ENCODE data around the gene OR2A2.
"Not testable (repeated sequence)": the region's sequence is repeated elsewhere in the genome, so short reads cannot be mapped to it uniquely, and the experiment has no call there.

Gene OR2A2

DNA sequence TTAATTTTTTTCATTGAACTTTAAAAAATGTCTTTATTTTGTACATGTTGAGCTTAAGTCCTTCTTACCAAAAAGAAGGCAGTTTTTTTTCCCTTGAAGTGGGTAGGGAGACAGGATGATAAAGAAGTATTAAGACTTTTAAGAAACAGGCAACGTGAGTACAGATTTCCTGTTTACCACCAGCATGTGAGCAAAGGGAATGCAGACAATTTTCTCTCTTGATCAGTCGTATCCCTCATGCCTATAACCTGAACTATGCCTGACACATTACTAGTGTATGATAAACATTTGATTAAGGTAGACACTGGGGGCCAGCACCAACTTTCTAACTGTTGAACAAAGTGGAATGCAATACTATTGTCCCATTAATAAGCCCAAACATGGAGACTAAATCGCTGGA, 8.8 kb upstream of the OR2A2 start:
- H3K4me2 ChIP-seq, result no peak overlapping the region
- H3K9ac ChIP-seq, result no peak overlapping the region
- no peak for TF ChIP-seq Cebpa-rat (IDR thresholded peaks at IDR 0.05)
- H3K36me3 ChIP-seq, result no peaks in the 10 kb centered on the region
- H3K4me3 ChIP-seq, result no peak overlapping the region
- H4K20me1 ChIP-seq, result no peaks in the 10 kb centered on the region
- H3K9me3 ChIP-seq, result no peaks in the 10 kb centered on the region
- H3K4me1 ChIP-seq, result peaks cover 2% of the 10 kb centered on the region; the same call in 1 of the 2 replicates
- H3K27ac ChIP-seq, result no peak overlapping the region
- H3K27me3 ChIP-seq, result no peaks in the 10 kb centered on the region

GRCh38 chr7:144102041-144102440, 7.3 kb upstream of the OR2A2 start:
- Histone ChIP-seq H3K4me2 (no peak overlapping the region), H3K27me3 (no peaks in the 10 kb centered on the region), H3K36me3 (no peaks in the 10 kb centered on the region), H4K20me1 (no peaks in the 10 kb centered on the region), H3K27ac (no peak overlapping the region), H3K4me3 (no peak overlapping the region), H3K9me3 (no peaks in the 10 kb centered on the region), H3K9ac (no peak overlapping the region), H3K4me1 (peaks cover 5% of the 10 kb centered on the region; the same call in 1 of the 2 replicates)
- TF ChIP-seq Cebpa-rat (IDR thresholded peaks at IDR 0.05), result no peak

DNA sequence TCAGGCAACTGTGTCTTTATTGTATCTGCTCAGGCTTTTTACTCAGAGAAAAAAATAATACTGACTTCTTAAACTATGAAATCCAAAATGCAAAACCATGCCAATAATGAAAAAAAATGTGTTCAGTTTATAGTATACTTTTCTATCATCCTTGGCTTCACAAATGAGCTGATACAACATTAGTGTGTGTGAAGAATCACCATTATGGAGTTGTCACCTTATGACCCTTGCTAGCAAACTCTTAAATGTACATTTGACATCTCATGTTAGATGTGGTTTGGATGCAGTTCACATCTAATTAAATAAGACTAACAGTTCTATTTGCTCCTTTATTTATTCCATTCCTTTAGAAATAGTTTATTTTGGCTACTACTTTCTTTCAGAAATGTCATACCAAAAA, 4.2 kb upstream of the OR2A2 start:
- H3K4me3 ChIP-seq, result no peak overlapping the region
- no peaks in the 10 kb centered on the region for H4K20me1 ChIP-seq
- no peaks in the 10 kb centered on the region for H3K36me3 ChIP-seq
- H3K4me1 ChIP-seq, result peaks cover 5% of the 10 kb centered on the region; the same call in 1 of the 2 replicates
- no peaks in the 10 kb centered on the region for H3K9me3 ChIP-seq
- TF ChIP-seq Cebpa-rat (IDR thresholded peaks at IDR 0.05), result no peak
- H3K27ac ChIP-seq, result no peak overlapping the region
- no peak overlapping the region for H3K9ac ChIP-seq
- no peak overlapping the region for H3K4me2 ChIP-seq
- no peaks in the 10 kb centered on the region for H3K27me3 ChIP-seq

DNA sequence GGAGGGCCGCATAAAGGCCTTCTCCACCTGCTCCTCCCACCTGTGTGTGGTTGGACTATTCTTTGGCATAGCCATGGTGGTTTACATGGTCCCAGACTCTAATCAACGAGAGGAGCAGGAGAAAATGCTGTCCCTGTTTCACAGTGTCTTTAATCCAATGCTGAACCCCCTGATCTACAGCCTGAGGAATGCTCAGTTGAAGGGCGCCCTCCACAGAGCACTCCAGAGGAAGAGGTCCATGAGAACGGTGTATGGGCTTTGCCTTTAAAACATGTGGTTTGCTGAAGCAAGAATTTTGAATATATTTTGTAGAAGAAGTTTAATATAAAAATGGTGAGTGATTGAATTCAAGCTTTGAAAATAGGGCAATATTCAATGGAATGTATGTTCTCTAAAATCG, 889 bp downstream of the OR2A2 start:
- H3K4me1 ChIP-seq, result peaks cover 5% of the 10 kb centered on the region; the same call in 1 of the 2 replicates
- H3K9ac ChIP-seq, result no peak overlapping the region
- H3K9me3 ChIP-seq, result no peaks in the 10 kb centered on the region
- no peak overlapping the region for H3K27ac ChIP-seq
- H3K27me3 ChIP-seq, result no peaks in the 10 kb centered on the region
- H3K4me3 ChIP-seq, result no peak overlapping the region
- no peak overlapping the region for H3K4me2 ChIP-seq
- no peak for TF ChIP-seq Cebpa-rat (IDR thresholded peaks at IDR 0.05)
- H4K20me1 ChIP-seq, result no peaks in the 10 kb centered on the region
- H3K36me3 ChIP-seq, result no peaks in the 10 kb centered on the region

GRCh38 chr7:144113651-144114050, 4.3 kb downstream of the OR2A2 start:
- no peak overlapping the region for H3K4me3 ChIP-seq
- no peaks in the 10 kb centered on the region for H3K4me1 ChIP-seq
- H3K4me2 ChIP-seq, result no peak overlapping the region
- no peaks in the 10 kb centered on the region for H4K20me1 ChIP-seq
- no peaks in the 10 kb centered on the region for H3K27me3 ChIP-seq
- H3K9ac ChIP-seq, result no peak overlapping the region
- no peaks in the 10 kb centered on the region for H3K36me3 ChIP-seq
- TF ChIP-seq Cebpa-rat (IDR thresholded peaks at IDR 0.05), result no peak
- no peak overlapping the region for H3K27ac ChIP-seq
- no peaks in the 10 kb centered on the region for H3K9me3 ChIP-seq

GRCh38 chr7:144118341-144118740, 9.0 kb downstream of the OR2A2 start:
- Histone ChIP-seq H3K9ac (no peak overlapping the region), H3K27ac (no peak overlapping the region), H3K4me1 (no peaks in the 10 kb centered on the region), H3K9me3 (no peaks in the 10 kb centered on the region), H3K36me3 (no peaks in the 10 kb centered on the region), H3K27me3 (no peaks in the 10 kb centered on the region), H3K4me2 (no peak overlapping the region), H4K20me1 (no peaks in the 10 kb centered on the region), H3K4me3 (no peak overlapping the region)
- no peak for TF ChIP-seq Cebpa-rat (IDR thresholded peaks at IDR 0.05)

DNA sequence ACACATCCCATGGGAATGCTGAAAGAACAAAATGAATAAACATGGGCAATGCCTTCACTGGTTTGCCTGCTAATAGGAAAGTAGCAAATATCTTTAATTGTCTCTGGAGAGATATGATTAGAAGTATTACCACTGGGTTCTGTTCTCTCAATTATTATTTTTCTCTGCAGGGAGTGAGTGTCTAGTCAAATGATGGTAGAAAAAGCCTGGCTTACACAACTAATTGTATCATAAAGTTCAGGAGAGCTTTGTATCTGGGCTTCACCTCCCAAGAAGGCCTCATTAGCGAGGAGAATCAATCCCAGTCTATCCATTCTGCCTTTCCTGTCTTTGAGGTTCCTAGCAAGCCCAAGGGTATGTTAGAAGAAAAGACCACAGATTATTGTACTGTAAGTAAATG, 13.5 kb downstream of the OR2A2 start, which contains the start of gene OR2A14:
Gene OR2A14 (plus strand): TSS at position 301 of the 400 bp plus-strand sequence. CDS start 5,937 bp downstream, outside the sequence.
- Histone ChIP-seq H3K4me1 (no peaks in the 10 kb centered on the region), H3K4me3 (no peak within 1 kb of the TSS), H3K36me3 (no peaks in the 10 kb centered on the region), H4K20me1 (no peaks in the 10 kb centered on the region), H3K27ac (no peak within 1 kb of the TSS), H3K9ac (no peak within 1 kb of the TSS), H3K4me2 (no peak within 1 kb of the TSS), H3K9me3 (no peaks in the 10 kb centered on the region), H3K27me3 (no peaks in the 10 kb centered on the region)
- no peak for TF ChIP-seq Cebpa-rat (IDR thresholded peaks at IDR 0.05)

- H3K36me3 ChIP-seq, result no peaks in the 10 kb centered on the region
- H3K27ac ChIP-seq, result no peak overlapping the region
- H3K4me1 ChIP-seq, result no peaks in the 10 kb centered on the region
- H3K4me2 ChIP-seq, result no peak overlapping the region
- H3K4me3 ChIP-seq, result no peak overlapping the region
- no peaks in the 10 kb centered on the region for H3K27me3 ChIP-seq
- no peaks in the 10 kb centered on the region for H3K9me3 ChIP-seq
- no peaks in the 10 kb centered on the region for H4K20me1 ChIP-seq
- TF ChIP-seq Cebpa-rat (IDR thresholded peaks at IDR 0.05), result no peak
- no peak overlapping the region for H3K9ac ChIP-seq
Measured at GRCh38 chr7:144127714-144128334, 18.4 kb downstream of the OR2A2 start.

GRCh38 chr7:144129601-144130000, 20.2 kb downstream of the OR2A2 start:
- not testable (repeated sequence) for H3K9ac ChIP-seq, H3K9me3 ChIP-seq, H3K4me3 ChIP-seq, H3K27me3 ChIP-seq, H3K4me1 ChIP-seq, H4K20me1 ChIP-seq, H3K4me2 ChIP-seq, H3K36me3 ChIP-seq, H3K27ac ChIP-seq

DNA sequence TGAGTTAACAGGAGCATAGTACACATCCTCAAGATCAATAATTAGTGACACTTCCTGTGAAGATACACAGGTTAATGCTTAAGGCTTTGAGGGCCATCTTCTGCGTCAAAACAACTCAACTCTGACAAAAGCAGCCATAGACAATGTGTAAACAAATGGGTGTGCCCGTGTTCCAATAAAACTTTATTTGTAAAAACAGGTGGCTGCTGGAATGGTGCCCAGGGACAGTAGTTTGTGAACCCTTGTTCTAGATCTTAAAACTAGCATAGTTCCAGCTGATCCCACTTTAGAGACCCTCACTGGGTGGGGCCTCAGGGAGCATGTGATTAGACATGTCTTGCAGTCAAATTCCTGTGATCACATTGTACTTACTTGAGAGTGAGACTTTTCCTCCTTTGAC, 21.3 kb downstream of the OR2A2 start:
- Histone ChIP-seq H3K4me2 (no peak overlapping the region), H3K27me3 (no peaks in the 10 kb centered on the region), H4K20me1 (no peaks in the 10 kb centered on the region), H3K4me3 (no peak overlapping the region), H3K9ac (no peak overlapping the region), H3K9me3 (no peaks in the 10 kb centered on the region), H3K36me3 (no peaks in the 10 kb centered on the region), H3K27ac (no peak overlapping the region), H3K4me1 (no peaks in the 10 kb centered on the region)
- TF ChIP-seq Cebpa-rat (IDR thresholded peaks at IDR 0.05), result no peak

GRCh38 chr7:144132262-144132661, 22.9 kb downstream of the OR2A2 start:
- Histone ChIP-seq H3K9me3 (no peaks in the 10 kb centered on the region), H3K27ac (no peak overlapping the region), H3K4me1 (no peaks in the 10 kb centered on the region), H4K20me1 (no peaks in the 10 kb centered on the region), H3K27me3 (no peaks in the 10 kb centered on the region), H3K4me3 (no peak overlapping the region), H3K9ac (no peak overlapping the region), H3K4me2 (no peak overlapping the region), H3K36me3 (no peaks in the 10 kb centered on the region)
- TF ChIP-seq Cebpa-rat (IDR thresholded peaks at IDR 0.05), result no peak

Measured in BLaER1 (cell line).